GM12878 (cell line): Measurements from ENCODE around the gene SYMPK. TPM values are rescaled to one million over a fixed set of nuclear protein-coding genes. Genes with fewer than 3 reads are reported as not detected.

ENCODE experiments used
- ASH2L ChIP-seq: fragments of 300-600, 200-600 bp; sonication (generic); IDR thresholded peaks from 2 replicates; pipeline ENCODE4 v1.6.1; 2017; ENCODE audit warnings: low read depth, mild to moderate bottlenecking, borderline replicate concordance
- CBX5 ChIP-seq: sonication (generic); IDR thresholded peaks from 2 replicates; pipeline ENCODE4 v1.6.1; 2016; ENCODE audit warnings: low read depth, moderate library complexity, mild to moderate bottlenecking, inconsistent platforms
- CREM ChIP-seq: IDR thresholded peaks from 2 replicates; pipeline ENCODE4 v1.6.1; 2014; ENCODE audit warnings: antibody characterized with exemption, low read depth
- DPF2 ChIP-seq: fragments of 450-650 bp; IDR thresholded peaks from 2 replicates; pipeline ENCODE4 v1.6.1; 2017; ENCODE audit warnings: mild to moderate bottlenecking
- FOXM1 ChIP-seq: IDR thresholded peaks from 2 replicates; pipeline ENCODE4 v1.6.1; 2012; ENCODE audit warnings: low read depth, mild to moderate bottlenecking, inconsistent platforms, low read length, moderate library complexity
- HDGF ChIP-seq: fragments of 450-650 bp; IDR thresholded peaks from 2 replicates; pipeline ENCODE4 v1.6.1; 2016; ENCODE audit warnings: antibody characterized with exemption
- IRF4 ChIP-seq: IDR thresholded peaks from 2 replicates; pipeline ENCODE4 v1.6.1; 2011; ENCODE audit warnings: low read depth, low read length
- JUND ChIP-seq: IDR thresholded peaks from 2 replicates; pipeline ENCODE4 v1.6.1; 2012; ENCODE audit warnings: low read depth, mild to moderate bottlenecking, low read length, improper control_type of control experiment, moderate library complexity
- SP1 ChIP-seq: IDR thresholded peaks from one replicate; pipeline ENCODE4 v1.6.1; 2011; ENCODE audit warnings: low read depth, low read length
- SPI1 ChIP-seq: IDR thresholded peaks from 2 replicates; pipeline ENCODE4 v1.6.1; 2011; ENCODE audit warnings: low read depth, mild to moderate bottlenecking, low read length, moderate library complexity, borderline replicate concordance; ENCODE audit not compliant: insufficient read depth
- SUZ12 ChIP-seq: fragments of 200-600 bp; sonication (generic); IDR thresholded peaks from one replicate; pipeline ENCODE4 v1.6.1; 2018; ENCODE audit warnings: antibody characterized with exemption, mild to moderate bottlenecking; ENCODE audit not compliant: unreplicated experiment
- ZNF207 ChIP-seq: fragments of 450-650 bp; IDR thresholded peaks from 2 replicates; pipeline ENCODE4 v1.6.1; 2014; ENCODE audit warnings: antibody characterized with exemption, mild to moderate bottlenecking, borderline replicate concordance
- ZNF217 ChIP-seq: fragments of 450-650 bp; IDR thresholded peaks from 2 replicates; pipeline ENCODE4 v1.6.1; 2017; ENCODE audit warnings: antibody characterized with exemption, mild to moderate bottlenecking
- polyA plus RNA-seq, 11 experiments: library from polyadenylated mRNA; depleted of rRNA in 4 of 11; unstranded in 6 of 11; stranded (reverse) in 5 of 11; fragments of >200 nt; fragmentation: Nextera tagmentation in 4 of 11; fragmentation: Illumina TruSeq in 1 of 11; extraction: Ambion mirVana in 4 of 11; extraction: Trizol in 1 of 11; gene quantifications; 1 replicate in 1 of 11; 2 replicates in 10 of 11; pipeline versions ENCODE4 v1.2.1 to v1.2.3, GENCODE V29; 2011 to 2016; ENCODE audit warnings: inconsistent platforms in 2 of 11, missing spikeins in 2 of 11, low read depth in 1 of 11
- total RNA-seq, 4 experiments: library from RNA; depleted of rRNA in 3 of 4; stranded (reverse); fragments of >200 nt in 3 of 4; fragmentation: Illumina TruSeq in 1 of 4; extraction: Trizol in 1 of 4; gene quantifications; 2 replicates each; pipeline versions ENCODE4 v1.2.1 to v1.2.3, GENCODE V29; 2013 to 2021
- TF ChIP-seq, protein P1 (sequence below): IDR thresholded peaks from 2 replicates; pipeline ENCODE4 v1.6.1; 2012; ENCODE audit warnings: improper control_type of control experiment, low read depth, low read length; ENCODE audit not compliant: insufficient replicate concordance
- TF ChIP-seq, protein P2 (sequence below): fragments of 450-650 bp; IDR thresholded peaks from 2 replicates; pipeline ENCODE4 v1.6.1; 2017; ENCODE audit warnings: mild to moderate bottlenecking, moderate library complexity
- TF ChIP-seq, protein P3 (sequence below): fragments of 450-650 bp; formaldehyde crosslinking; IDR thresholded peaks from 2 replicates; pipeline ENCODE4 v1.4.0; 2020; ENCODE audit warnings: mild to moderate bottlenecking, moderate library complexity

SYMPK gene
- total and polyA plus RNA-seq, 10 of the 15 experiments (the other 5 are each of a cell fraction or from before 2014, with no cell fraction given) = 0.49 to 109 (median 42.5) TPM

DNA sequence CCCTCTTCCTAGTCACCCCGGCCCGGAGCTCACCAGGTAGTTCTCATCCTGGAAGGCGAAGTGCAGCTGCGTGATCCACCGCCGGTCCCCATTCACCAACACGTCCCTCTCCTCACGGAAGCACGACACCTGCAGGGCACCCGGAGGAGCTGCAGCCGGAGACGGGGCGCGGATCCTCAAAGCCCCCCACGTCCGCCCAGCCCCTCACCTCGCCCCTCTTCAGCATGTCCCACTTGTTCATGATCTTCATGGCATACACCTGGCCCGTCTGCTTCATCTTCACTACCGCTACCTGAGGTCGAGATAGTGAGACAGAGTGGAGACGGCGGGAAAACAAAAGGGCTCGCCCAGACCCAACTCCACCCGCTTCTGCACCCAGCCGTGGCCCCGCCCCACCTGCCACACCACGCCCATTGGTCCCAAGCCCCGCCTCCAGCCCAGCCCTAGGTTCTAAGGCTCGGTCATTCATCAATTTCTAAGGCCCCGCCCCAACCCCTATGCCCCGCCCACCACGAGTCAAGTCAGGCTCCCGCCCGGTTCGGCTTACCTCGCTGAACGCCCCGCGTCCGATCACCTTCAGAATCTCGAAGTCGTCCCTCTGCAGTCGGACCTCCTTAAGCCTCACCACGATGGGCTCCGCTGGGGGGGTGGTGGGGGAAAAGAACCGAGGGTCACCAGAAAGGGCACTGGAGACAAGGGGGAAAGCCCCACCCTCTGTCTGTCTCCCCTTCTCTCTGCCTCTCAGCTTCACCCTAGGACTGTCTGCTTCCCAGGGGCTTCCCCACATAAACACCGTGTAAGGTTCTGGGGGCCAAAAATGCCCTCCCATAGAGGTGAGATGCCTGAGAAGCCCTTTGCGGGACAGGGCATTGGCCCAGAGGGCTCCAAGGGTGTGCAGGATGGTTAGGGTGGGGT, 83.5 kb downstream of the SYMPK start (continued):
- TF ChIP-seq, protein P1, sequence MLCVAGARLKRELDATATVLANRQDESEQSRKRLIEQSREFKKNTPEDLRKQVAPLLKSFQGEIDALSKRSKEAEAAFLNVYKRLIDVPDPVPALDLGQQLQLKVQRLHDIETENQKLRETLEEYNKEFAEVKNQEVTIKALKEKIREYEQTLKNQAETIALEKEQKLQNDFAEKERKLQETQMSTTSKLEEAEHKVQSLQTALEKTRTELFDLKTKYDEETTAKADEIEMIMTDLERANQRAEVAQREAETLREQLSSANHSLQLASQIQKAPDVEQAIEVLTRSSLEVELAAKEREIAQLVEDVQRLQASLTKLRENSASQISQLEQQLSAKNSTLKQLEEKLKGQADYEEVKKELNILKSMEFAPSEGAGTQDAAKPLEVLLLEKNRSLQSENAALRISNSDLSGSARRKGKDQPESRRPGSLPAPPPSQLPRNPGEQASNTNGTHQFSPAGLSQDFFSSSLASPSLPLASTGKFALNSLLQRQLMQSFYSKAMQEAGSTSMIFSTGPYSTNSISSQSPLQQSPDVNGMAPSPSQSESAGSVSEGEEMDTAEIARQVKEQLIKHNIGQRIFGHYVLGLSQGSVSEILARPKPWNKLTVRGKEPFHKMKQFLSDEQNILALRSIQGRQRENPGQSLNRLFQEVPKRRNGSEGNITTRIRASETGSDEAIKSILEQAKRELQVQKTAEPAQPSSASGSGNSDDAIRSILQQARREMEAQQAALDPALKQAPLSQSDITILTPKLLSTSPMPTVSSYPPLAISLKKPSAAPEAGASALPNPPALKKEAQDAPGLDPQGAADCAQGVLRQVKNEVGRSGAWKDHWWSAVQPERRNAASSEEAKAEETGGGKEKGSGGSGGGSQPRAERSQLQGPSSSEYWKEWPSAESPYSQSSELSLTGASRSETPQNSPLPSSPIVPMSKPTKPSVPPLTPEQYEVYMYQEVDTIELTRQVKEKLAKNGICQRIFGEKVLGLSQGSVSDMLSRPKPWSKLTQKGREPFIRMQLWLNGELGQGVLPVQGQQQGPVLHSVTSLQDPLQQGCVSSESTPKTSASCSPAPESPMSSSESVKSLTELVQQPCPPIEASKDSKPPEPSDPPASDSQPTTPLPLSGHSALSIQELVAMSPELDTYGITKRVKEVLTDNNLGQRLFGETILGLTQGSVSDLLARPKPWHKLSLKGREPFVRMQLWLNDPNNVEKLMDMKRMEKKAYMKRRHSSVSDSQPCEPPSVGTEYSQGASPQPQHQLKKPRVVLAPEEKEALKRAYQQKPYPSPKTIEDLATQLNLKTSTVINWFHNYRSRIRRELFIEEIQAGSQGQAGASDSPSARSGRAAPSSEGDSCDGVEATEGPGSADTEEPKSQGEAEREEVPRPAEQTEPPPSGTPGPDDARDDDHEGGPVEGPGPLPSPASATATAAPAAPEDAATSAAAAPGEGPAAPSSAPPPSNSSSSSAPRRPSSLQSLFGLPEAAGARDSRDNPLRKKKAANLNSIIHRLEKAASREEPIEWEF = no peak
- TF ChIP-seq HDGF (peak; percentile 86; the same call in 1 of the 2 replicates), IRF4 (no peak), DPF2 (peak; percentile 54; the same call in 1 of the 2 replicates), FOXM1 (no peak), JUND (no peak), CREM (no peak; the same call in 1 of the 2 replicates), ZNF207 (no peak), ASH2L (no peak), SUZ12 (no peak), SPI1 (no peak), CBX5 (no peak), ZNF217 (no peak), SP1 (no peak)
- TF ChIP-seq, protein P2, sequence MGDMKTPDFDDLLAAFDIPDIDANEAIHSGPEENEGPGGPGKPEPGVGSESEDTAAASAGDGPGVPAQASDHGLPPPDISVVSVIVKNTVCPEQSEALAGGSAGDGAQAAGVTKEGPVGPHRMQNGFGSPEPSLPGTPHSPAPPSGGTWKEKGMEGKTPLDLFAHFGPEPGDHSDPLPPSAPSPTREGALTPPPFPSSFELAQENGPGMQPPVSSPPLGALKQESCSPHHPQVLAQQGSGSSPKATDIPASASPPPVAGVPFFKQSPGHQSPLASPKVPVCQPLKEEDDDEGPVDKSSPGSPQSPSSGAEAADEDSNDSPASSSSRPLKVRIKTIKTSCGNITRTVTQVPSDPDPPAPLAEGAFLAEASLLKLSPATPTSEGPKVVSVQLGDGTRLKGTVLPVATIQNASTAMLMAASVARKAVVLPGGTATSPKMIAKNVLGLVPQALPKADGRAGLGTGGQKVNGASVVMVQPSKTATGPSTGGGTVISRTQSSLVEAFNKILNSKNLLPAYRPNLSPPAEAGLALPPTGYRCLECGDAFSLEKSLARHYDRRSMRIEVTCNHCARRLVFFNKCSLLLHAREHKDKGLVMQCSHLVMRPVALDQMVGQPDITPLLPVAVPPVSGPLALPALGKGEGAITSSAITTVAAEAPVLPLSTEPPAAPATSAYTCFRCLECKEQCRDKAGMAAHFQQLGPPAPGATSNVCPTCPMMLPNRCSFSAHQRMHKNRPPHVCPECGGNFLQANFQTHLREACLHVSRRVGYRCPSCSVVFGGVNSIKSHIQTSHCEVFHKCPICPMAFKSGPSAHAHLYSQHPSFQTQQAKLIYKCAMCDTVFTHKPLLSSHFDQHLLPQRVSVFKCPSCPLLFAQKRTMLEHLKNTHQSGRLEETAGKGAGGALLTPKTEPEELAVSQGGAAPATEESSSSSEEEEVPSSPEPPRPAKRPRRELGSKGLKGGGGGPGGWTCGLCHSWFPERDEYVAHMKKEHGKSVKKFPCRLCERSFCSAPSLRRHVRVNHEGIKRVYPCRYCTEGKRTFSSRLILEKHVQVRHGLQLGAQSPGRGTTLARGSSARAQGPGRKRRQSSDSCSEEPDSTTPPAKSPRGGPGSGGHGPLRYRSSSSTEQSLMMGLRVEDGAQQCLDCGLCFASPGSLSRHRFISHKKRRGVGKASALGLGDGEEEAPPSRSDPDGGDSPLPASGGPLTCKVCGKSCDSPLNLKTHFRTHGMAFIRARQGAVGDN = no peak
- TF ChIP-seq, protein P3, sequence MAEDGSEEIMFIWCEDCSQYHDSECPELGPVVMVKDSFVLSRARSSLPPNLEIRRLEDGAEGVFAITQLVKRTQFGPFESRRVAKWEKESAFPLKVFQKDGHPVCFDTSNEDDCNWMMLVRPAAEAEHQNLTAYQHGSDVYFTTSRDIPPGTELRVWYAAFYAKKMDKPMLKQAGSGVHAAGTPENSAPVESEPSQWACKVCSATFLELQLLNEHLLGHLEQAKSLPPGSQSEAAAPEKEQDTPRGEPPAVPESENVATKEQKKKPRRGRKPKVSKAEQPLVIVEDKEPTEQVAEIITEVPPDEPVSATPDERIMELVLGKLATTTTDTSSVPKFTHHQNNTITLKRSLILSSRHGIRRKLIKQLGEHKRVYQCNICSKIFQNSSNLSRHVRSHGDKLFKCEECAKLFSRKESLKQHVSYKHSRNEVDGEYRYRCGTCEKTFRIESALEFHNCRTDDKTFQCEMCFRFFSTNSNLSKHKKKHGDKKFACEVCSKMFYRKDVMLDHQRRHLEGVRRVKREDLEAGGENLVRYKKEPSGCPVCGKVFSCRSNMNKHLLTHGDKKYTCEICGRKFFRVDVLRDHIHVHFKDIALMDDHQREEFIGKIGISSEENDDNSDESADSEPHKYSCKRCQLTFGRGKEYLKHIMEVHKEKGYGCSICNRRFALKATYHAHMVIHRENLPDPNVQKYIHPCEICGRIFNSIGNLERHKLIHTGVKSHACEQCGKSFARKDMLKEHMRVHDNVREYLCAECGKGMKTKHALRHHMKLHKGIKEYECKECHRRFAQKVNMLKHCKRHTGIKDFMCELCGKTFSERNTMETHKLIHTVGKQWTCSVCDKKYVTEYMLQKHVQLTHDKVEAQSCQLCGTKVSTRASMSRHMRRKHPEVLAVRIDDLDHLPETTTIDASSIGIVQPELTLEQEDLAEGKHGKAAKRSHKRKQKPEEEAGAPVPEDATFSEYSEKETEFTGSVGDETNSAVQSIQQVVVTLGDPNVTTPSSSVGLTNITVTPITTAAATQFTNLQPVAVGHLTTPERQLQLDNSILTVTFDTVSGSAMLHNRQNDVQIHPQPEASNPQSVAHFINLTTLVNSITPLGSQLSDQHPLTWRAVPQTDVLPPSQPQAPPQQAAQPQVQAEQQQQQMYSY (CRISPR knock-in tag) = no peak
